GM12874 (cell line): ENCODE results near the gene RNF187.

ENCODE experiments used
- TF ChIP-seq, protein P1 (sequence below): IDR thresholded peaks from 2 replicates; pipeline ENCODE4 v1.5.1; 2011; ENCODE audit warnings: low read depth, mild to moderate bottlenecking, control low read depth, low read length, moderate library complexity; ENCODE audit not compliant: insufficient read depth

The RNF187 gene

DNA sequence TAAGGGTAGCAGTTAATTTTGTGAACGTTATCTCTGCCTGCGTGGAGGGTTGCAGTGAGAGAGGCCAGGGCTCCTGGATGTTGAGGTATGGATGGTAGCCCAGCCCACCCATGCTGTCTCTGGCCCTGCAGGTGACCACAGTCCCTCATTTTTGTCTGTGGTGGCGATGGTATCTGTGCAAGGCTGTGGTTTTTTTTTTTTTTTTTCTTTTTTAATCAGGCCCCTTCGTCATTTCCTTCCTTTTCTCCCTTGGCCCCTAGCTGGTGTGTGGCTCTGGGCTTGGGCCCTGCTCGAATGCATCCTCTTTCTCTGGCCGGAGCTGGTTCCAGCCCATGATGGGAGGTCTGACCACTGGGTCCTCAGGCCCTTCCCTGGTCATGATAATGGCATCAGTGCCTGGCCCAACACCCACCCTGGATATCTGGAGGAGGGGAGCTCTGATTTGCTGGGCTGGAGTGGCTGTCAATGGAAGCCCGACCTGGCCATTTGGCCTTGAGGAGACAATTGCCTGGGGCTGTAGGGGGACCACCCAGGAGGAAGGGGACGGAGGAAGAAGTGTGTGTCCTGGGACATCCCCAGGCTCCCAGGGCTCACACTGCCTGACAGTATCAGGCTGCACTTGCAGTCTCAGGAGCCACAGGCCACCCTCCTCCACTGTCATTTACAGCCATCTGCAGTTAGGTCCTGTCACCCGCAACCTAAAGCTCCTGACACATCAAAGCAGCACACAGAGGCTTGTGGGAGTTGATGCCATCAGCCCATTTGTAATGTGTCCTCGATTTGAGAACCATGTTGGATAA is 8.1 kb upstream of the RNF187 start:
- TF ChIP-seq, protein P1, sequence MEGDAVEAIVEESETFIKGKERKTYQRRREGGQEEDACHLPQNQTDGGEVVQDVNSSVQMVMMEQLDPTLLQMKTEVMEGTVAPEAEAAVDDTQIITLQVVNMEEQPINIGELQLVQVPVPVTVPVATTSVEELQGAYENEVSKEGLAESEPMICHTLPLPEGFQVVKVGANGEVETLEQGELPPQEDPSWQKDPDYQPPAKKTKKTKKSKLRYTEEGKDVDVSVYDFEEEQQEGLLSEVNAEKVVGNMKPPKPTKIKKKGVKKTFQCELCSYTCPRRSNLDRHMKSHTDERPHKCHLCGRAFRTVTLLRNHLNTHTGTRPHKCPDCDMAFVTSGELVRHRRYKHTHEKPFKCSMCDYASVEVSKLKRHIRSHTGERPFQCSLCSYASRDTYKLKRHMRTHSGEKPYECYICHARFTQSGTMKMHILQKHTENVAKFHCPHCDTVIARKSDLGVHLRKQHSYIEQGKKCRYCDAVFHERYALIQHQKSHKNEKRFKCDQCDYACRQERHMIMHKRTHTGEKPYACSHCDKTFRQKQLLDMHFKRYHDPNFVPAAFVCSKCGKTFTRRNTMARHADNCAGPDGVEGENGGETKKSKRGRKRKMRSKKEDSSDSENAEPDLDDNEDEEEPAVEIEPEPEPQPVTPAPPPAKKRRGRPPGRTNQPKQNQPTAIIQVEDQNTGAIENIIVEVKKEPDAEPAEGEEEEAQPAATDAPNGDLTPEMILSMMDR = no peak

DNA sequence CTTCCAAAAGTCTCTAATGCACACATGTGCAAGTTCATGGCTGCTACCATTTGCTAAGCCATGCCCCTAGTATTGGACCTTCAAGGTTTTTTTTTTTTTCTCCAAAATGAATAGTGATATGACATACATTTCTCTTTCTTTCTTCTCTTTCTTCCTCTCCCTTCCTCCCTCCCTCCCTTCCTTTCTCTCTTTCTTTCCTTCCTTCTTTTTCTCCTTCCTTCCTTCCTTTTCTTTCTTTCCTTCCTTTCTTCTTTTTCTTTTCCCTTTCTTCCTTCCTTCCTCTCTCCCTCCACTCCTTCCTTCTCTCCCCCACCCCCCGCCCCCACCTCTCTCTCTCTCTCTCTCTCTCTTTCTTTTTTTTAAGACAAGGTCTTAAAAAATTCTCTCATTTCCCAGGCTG is 3.4 kb upstream of the RNF187 start:
- TF ChIP-seq, protein P1 = no peak

DNA sequence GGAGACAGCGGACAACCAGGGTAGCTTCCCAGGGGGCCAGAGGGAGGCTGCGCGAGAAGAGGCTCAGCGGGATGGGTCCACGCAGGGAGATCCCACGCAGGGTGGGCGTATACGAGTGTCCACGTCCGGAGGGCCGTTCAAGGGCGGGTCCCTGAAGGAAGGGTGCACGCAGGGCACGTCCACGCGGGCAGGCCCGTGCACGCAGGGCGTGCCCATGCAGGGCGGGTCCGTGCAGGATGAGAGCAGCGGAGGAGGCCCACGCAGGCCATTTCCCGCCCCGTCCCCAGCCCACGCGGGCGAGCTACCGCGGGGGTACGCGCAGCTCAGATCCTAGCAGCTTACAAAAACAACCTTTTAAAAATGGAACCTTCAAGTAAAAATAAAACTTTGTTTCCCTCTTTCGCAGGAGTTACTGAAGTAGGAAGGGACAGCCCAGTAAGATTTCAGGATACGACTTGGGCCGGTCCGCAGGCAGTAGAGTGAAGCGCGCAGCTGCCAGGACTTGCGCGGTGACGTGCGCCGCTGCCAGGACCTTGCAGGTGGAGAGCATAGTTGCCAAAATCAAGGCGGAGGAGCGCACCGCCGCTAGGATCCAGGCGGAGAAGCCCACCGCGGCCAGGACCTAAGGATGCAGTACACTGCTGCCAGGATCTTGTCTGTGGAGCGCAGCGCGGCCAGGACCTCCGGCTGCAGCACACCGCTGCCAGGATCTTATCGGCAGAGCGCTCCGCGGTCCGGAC is 416 bp upstream of the RNF187 start:
- TF ChIP-seq, protein P1 = no peak

DNA sequence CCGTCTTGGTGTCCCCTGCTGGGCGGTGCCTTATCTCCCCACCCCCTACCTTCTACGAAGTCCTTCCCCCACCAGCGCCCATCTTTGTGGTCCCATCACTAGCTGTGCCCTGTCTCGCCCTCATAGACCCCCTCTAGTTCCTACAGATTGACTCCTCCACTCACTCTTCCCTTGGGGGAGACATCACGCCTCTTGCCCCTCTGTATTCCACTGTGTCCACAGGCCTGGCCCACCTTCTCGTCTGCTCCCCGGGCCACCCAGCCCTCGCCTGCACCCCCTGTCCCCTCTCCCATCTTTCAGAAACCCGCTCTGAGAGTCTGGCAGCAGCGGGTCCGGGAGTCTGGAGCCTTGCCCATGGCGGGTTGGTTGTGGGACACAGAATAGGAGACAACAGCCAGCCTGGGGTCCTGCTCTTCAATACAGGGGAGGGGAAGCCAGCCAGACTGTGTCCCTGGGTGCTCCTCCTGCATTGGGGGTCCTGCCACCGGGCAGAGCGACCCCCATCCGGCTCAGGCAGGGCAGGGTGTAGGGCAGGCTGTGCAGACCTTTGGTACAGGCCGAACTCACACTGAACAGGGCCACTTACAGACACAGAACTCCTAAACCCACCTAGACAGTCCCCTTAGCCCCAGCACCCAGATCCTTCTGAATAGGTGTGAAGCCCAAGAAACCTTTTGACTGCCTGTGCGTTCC is 1.1 kb downstream of the RNF187 start:
- TF ChIP-seq, protein P1 = no peak

DNA sequence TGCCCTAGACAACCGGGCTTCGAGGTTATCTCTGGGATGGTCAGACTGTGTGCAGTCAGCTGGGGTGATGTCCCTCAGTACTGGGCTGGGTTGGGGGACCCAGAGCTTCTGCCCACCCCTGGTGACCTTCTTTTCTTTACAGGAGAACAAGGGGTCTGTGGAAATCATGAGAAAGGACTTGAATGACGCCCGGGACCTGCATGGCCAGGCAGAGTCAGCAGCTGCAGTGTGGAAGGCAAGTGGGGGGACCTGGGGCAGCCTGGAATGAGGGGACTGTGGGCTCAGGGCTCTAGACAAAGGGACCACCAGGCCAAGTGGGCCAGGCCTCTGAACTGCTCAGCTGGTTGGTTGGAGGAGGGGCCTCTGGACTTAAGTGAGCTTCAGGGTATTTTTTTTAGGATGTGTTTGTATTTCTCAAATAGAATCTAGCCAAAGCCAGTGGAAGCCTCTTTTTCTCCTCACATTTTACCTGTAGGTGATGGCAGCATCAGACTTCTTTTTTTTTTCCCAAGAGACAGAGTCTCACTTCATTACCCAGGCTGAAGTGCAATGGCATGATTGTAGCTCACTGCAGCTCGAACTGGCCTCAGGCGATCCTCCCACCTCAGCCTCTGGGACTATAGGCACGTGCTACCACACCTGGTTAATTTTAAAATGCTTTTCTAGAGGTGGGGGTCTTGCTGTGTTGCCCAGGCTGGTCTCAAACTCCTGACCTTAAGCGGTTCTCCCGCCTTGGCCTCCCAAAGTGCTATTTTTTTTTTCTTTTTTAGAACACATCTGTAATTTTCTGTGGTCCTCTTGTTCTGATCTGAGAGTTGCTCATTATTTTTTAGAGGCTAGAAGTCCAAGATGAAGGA is 1.9 kb downstream of the RNF187 start:
- TF ChIP-seq, protein P1 = no peak

DNA sequence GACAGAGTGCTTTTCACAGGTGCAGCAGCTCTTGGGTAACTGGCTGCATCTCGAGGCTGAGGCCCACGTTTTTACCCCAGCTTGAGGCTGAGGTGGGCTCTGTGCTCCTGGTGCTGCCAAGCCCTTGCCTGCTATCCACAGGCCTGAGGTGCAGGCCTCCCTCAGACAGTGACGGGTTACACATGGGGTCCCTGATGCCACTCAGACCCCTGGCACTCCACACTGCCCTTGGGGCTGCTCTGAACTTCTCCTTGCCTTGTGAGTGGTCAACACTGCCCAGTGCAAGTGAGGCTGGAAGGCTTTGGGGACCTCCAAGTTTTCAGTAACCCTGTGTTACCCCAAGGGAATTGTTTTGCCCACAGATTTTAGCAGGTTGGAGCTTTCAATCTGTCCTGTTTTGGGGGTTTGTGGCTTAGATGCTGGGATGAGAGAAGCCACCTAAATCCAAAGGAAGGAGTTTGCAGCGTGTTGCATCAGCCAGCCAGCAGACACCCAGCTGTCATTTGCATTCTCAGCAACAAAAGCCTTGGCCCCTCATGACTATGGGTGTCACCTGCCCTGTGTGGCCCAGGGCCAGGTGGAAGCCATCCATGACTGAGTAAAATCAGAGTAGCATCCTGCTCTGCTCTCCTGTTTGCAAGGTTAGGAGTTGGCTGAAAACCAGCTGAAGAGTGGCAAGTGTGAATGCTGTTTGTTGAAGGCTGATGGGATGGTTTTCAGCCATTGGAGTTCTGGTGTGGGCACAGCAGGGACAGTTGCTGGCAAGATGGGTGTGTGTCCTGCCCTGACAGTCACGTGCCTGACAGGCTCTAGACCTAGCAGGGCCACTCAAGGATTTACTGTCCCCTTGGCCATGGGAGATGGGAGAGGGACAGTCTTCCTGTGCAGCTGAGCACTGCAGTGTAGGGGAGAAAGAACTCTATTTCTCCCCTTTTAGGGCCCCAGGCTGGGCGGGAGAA is 3.2 kb downstream of the RNF187 start:
- TF ChIP-seq, protein P1 = no peak
